GM12878 (cell line): ENCODE data around the gene DOK7.

Experiments used
- ZNF24 ChIP-seq: fragments of 450-650 bp; IDR thresholded peaks from 2 replicates; pipeline ENCODE4 v1.6.1; 2017; ENCODE audit warnings: antibody characterized with exemption, mild to moderate bottlenecking
- TF ChIP-seq, protein P1 (sequence below): IDR thresholded peaks from 2 replicates; pipeline ENCODE4 v1.6.1; 2011; ENCODE audit warnings: low read depth, low read length, improper control_type of control experiment, borderline replicate concordance
- TF ChIP-seq, protein P2 (sequence below), 3 experiments: IDR thresholded peaks in 2 of 3; conservative IDR thresholded peaks in 1 of 3; 2 replicates each; pipeline ENCODE4 v1.5.1; 2011; ENCODE audit warnings: low read depth in 3 of 3, low read length in 3 of 3, mild to moderate bottlenecking in 3 of 3, control low read depth in 2 of 3, moderate library complexity in 2 of 3, inconsistent platforms in 1 of 3, mixed read lengths in 1 of 3; ENCODE audit not compliant: control insufficient read depth in 2 of 3, insufficient read depth in 1 of 3; ENCODE audit errors: extremely low read depth in 1 of 3

DNA sequence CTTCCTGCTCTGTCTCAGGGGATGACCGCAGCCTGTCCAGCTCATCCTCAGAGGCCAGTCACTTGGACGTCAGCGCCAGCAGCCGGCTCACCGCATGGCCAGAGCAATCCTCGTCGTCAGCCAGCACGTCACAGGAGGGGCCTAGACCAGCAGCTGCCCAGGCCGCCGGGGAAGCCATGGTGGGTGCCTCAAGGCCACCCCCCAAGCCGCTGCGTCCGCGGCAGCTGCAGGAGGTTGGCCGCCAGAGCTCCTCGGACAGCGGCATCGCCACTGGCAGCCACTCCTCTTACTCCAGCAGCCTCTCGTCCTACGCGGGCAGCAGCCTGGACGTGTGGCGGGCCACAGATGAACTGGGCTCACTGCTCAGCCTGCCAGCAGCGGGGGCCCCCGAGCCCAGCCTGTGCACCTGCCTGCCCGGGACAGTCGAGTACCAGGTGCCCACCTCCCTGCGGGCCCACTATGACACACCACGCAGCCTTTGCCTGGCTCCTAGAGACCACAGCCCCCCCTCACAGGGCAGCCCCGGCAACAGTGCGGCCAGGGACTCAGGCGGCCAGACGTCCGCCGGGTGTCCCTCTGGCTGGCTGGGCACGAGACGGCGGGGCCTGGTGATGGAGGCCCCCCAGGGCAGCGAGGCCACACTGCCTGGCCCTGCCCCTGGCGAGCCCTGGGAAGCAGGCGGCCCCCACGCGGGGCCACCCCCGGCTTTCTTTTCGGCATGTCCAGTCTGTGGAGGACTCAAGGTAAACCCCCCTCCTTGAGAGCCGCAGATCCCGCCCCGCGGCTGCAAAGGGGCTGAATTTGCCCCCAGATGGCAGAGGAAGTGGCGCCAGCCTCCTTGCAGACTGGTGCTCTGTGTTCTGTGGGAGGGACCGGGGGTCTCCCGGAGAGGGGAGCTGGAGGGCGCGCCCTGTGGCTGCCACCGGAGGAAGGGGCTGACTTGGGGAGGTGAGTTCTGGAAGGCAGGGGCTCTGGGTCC is 29.9 kb downstream of the DOK7 start:
- TF ChIP-seq, protein P1, sequence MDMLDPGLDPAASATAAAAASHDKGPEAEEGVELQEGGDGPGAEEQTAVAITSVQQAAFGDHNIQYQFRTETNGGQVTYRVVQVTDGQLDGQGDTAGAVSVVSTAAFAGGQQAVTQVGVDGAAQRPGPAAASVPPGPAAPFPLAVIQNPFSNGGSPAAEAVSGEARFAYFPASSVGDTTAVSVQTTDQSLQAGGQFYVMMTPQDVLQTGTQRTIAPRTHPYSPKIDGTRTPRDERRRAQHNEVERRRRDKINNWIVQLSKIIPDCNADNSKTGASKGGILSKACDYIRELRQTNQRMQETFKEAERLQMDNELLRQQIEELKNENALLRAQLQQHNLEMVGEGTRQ, result no peak
- TF ChIP-seq ZNF24, result no peak
- TF ChIP-seq, protein P2, sequence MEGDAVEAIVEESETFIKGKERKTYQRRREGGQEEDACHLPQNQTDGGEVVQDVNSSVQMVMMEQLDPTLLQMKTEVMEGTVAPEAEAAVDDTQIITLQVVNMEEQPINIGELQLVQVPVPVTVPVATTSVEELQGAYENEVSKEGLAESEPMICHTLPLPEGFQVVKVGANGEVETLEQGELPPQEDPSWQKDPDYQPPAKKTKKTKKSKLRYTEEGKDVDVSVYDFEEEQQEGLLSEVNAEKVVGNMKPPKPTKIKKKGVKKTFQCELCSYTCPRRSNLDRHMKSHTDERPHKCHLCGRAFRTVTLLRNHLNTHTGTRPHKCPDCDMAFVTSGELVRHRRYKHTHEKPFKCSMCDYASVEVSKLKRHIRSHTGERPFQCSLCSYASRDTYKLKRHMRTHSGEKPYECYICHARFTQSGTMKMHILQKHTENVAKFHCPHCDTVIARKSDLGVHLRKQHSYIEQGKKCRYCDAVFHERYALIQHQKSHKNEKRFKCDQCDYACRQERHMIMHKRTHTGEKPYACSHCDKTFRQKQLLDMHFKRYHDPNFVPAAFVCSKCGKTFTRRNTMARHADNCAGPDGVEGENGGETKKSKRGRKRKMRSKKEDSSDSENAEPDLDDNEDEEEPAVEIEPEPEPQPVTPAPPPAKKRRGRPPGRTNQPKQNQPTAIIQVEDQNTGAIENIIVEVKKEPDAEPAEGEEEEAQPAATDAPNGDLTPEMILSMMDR (IDR thresholded peaks at IDR 0.05 in 2 of 3, conservative IDR thresholded peaks at IDR 0.05 in 1 of 3; ENCODE audit: control insufficient read depth in 2 of 3, extremely low read depth in 1 of 3, insufficient read depth in 1 of 3, low read depth in 3 of 3, low read length in 3 of 3), result no peak
